NB4 (cell line): ENCODE results near the gene CRAMP1.

Experiments used
- DNase-seq: peaks from one replicate; pipeline ENCODE4 v3.0.0; 2010; ENCODE audit warnings: low read depth
- H3K4me3 ChIP-seq: one replicate; pipeline ENCODE4 v1.5.1; 2011; ENCODE audit warnings: mild to moderate bottlenecking, low read depth, low read length, moderate library complexity
- CTCF ChIP-seq: IDR thresholded peaks from one replicate; pipeline ENCODE4 v1.5.1; 2012; ENCODE audit warnings: low read depth, low read length
- MAX ChIP-seq: IDR thresholded peaks from 2 replicates; pipeline ENCODE4 v1.6.1; 2011; ENCODE audit warnings: low read depth, low read length
- MYC ChIP-seq: IDR thresholded peaks from 2 replicates; pipeline ENCODE4 v1.6.1; 2011; ENCODE audit warnings: low read depth, low read length
- POLR2A ChIP-seq: IDR thresholded peaks from 2 replicates; pipeline ENCODE4 v1.6.1; 2011; ENCODE audit warnings: mild to moderate bottlenecking; ENCODE audit not compliant: insufficient read length; ENCODE audit errors: extremely low read depth

CRAMP1 gene

GRCh38 chr16:1601489-1601888 lies 10.7 kb upstream of the CRAMP1 start:
- H3K4me3 ChIP-seq: no peak overlapping the region
- no peak for DNase-seq
- no peak for TF ChIP-seq MYC
- TF ChIP-seq CTCF: no peak
- no peak for TF ChIP-seq MAX
- no peak for TF ChIP-seq POLR2A

- no peak overlapping the region for H3K4me3 ChIP-seq
- TF ChIP-seq MYC: no peak
- TF ChIP-seq MAX: no peak
- TF ChIP-seq CTCF: no peak
- no peak for TF ChIP-seq POLR2A
- no peak for DNase-seq
Observed at GRCh38 chr16:1602285-1602684, 9.9 kb upstream of the CRAMP1 start.

GRCh38 chr16:1606774-1607173 lies 5.4 kb upstream of the CRAMP1 start:
- no peak overlapping the region for H3K4me3 ChIP-seq
- TF ChIP-seq MAX: no peak
- TF ChIP-seq CTCF: no peak
- no peak for TF ChIP-seq MYC
- TF ChIP-seq POLR2A: no peak
- no peak for DNase-seq

GRCh38 chr16:1607971-1608370 lies 4.2 kb upstream of the CRAMP1 start:
- no peak for TF ChIP-seq MYC
- H3K4me3 ChIP-seq: no peak overlapping the region
- DNase-seq: no peak

- peak overlapping the region; percentile 57 for H3K4me3 ChIP-seq
- TF ChIP-seq MYC: peak; percentile 48
- TF ChIP-seq MAX: peak; percentile 90
- peak; percentile 23 for TF ChIP-seq POLR2A
- TF ChIP-seq CTCF: no peak
- DNase-seq: peak; percentile 87
Observed at GRCh38 chr16:1610071-1610898, 1.9 kb upstream of the CRAMP1 start.

GRCh38 chr16:1610899-1611632 lies 1.1 kb upstream of the CRAMP1 start:
- TF ChIP-seq MYC (no peak), MAX (no peak), CTCF (no peak), POLR2A (no peak)
- no peak for DNase-seq
- H3K4me3 ChIP-seq: peak overlapping the region; percentile 57
